MCF 10A (cell line): ENCODE results near the gene PLEKHA7. TPM values are rescaled to one million over a fixed set of nuclear protein-coding genes. Genes with fewer than 3 reads are reported as not detected.
"Not testable (repeated sequence)": the region's sequence is repeated elsewhere in the genome, so short reads cannot be mapped to it uniquely, and the experiment has no call there.

ENCODE experiments used
- BruUV-seq: library from RNA; stranded (reverse); fragments of 400-500 nt; replicated peaks from 2 replicates; lab custom pipeline; 2021; lab: Mats Ljungman, UMichigan
- CTCF ChIA-PET: fragments of 300-600 bp; sonication (Branson Sonifier 250); formaldehyde crosslinking; extraction: SDS; loops from one replicate; lab custom pipeline; 2021; ENCODE audit warnings: antibody characterized with exemption, inconsistent platforms; lab: Yijun Ruan, JAX
- POLR2A ChIA-PET: fragments of 300-600, 350-650 bp; sonication (Branson Sonifier 250); formaldehyde crosslinking; extraction: SDS; loops from one replicate; lab custom pipeline; 2020; ENCODE audit warnings: antibody characterized with exemption, inconsistent platforms; lab: Yijun Ruan, JAX
- DNase-seq: peaks from one replicate; pipeline ENCODE4 v3.0.0-alpha.2; 2018; ENCODE audit not compliant: unreplicated experiment
- H3K27ac Mint-ChIP-seq: one replicate; pipeline ENCODE4 v1.8.0; 2022; ENCODE audit warnings: mild to moderate bottlenecking, low read depth, mixed read lengths; ENCODE audit not compliant: unreplicated experiment
- H3K27me3 Mint-ChIP-seq: one replicate; pipeline ENCODE4 v1.8.0; 2022; ENCODE audit warnings: mixed read lengths; ENCODE audit not compliant: insufficient read depth, unreplicated experiment
- H3K36me3 Mint-ChIP-seq: one replicate; pipeline ENCODE4 v1.8.0; 2022; ENCODE audit warnings: mild to moderate bottlenecking, moderate library complexity, mixed read lengths; ENCODE audit not compliant: insufficient read depth, unreplicated experiment
- H3K4me1 Mint-ChIP-seq: one replicate; pipeline ENCODE4 v1.8.0; 2022; ENCODE audit warnings: mixed read lengths; ENCODE audit not compliant: insufficient read depth, unreplicated experiment
- H3K4me3 Mint-ChIP-seq: one replicate; pipeline ENCODE4 v1.8.0; 2022; ENCODE audit warnings: mild to moderate bottlenecking, moderate library complexity, mixed read lengths; ENCODE audit not compliant: unreplicated experiment
- H3K9me3 Mint-ChIP-seq: one replicate; pipeline ENCODE4 v1.8.0; 2022; ENCODE audit warnings: mixed read lengths; ENCODE audit not compliant: unreplicated experiment
- CTCF ChIP-seq: fragments of 200-600 bp; IDR thresholded peaks from one replicate; pipeline ENCODE4 v1.8.0; 2022; ENCODE audit warnings: antibody characterized with exemption, mild to moderate bottlenecking; ENCODE audit not compliant: unreplicated experiment
- intact Hi-C: fragments of 100-400 bp; cut with micrococcal nuclease; formaldehyde crosslinking; loops from 2 replicates; pipeline ENCODE4 v1.14.1; 2022
- total RNA-seq: library from RNA; stranded (reverse); gene quantifications from 2 replicates; pipeline ENCODE4 v1.2.3, GENCODE V29; 2022

PLEKHA7 gene
- total RNA-seq, 1 experiment from 2014 or later, result 2.8 TPM

GRCh38 chr11:17046690-17047089, 32.5 kb upstream of the PLEKHA7 start:
- no peaks in the 10 kb centered on the region for H3K4me1 Mint-ChIP-seq
- no TSS peak for BruUV-seq
- H3K36me3 Mint-ChIP-seq, result no peaks in the 10 kb centered on the region
- H3K4me3 Mint-ChIP-seq, result no peak overlapping the region
- H3K27me3 Mint-ChIP-seq, result no peaks in the 10 kb centered on the region
- POLR2A ChIA-PET, result no interaction called here
- H3K9me3 Mint-ChIP-seq, result no peaks in the 10 kb centered on the region
- no peak overlapping the region for H3K27ac Mint-ChIP-seq
- DNase-seq, result no peak
- no peak for TF ChIP-seq CTCF
- CTCF ChIA-PET, result interaction anchor here (0.8 kb wide), 1 partner anchor 17 kb away, joined by 3 read pairs; no protein-coding TSS in a partner anchor
- intact Hi-C loops, result no loop called here

- Mint-ChIP-seq H3K27ac (no peak overlapping the region), H3K27me3 (no peaks in the 10 kb centered on the region), H3K9me3 (no peaks in the 10 kb centered on the region), H3K36me3 (no peaks in the 10 kb centered on the region), H3K4me3 (no peak overlapping the region), H3K4me1 (no peaks in the 10 kb centered on the region)
- BruUV-seq, result no TSS peak
- intact Hi-C loops, result no loop called here
- peak; percentile 19 for DNase-seq
- ChIA-PET POLR2A (no interaction called here), CTCF (interaction anchor here (0.6 to 0.9 kb wide), 5 partner anchors 14 to 832 kb away, joined by 3 to 7 read pairs (median 4); no protein-coding TSS in a partner anchor)
- no peak for TF ChIP-seq CTCF
Measured at GRCh38 chr11:17036666-17037658, 22.7 kb upstream of the PLEKHA7 start.

GRCh38 chr11:17034027-17034426, 19.8 kb upstream of the PLEKHA7 start:
- H3K27ac Mint-ChIP-seq, H3K9me3 Mint-ChIP-seq, H3K4me1 Mint-ChIP-seq, BruUV-seq, CTCF ChIA-PET, H3K4me3 Mint-ChIP-seq, intact Hi-C loops, H3K36me3 Mint-ChIP-seq, POLR2A ChIA-PET, H3K27me3 Mint-ChIP-seq, DNase-seq: not testable (repeated sequence)

DNA sequence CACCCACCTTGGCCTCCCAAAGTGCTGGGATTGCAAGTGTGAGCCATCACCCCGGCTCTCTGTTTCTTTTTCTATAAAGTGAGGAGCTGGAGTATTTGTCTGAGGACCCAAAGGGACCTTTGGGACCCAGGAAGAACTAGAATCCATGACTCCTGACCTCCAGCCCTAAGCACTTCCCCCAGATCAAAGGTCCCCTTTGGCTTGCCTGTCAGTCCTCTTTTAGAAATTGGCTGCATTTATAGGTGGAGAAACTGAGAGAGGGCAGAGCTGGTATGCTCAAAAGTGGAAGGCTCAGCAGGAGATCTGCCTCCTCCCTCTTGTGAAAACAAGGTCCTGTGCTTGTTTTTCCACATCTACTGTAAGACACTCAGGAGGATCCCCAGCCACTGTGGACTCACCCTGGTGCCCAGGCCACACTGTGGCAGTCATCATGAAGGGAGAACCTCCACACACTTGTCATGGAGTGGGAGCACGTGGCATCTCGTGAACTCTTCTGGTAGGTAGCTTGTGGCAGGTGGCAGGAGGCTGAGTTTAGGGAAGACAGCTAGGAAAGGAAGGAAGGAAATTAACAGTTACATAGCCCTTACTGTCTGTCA, 12.4 kb upstream of the PLEKHA7 start:
- ChIA-PET CTCF (interaction anchor here (0.6 to 0.8 kb wide), 3 partner anchors 80 to 243 kb away, joined by 3 read pairs; no protein-coding TSS in a partner anchor), POLR2A (no interaction called here)
- no TSS peak for BruUV-seq
- TF ChIP-seq CTCF, result no peak
- no peaks in the 10 kb centered on the region for H3K9me3 Mint-ChIP-seq
- intact Hi-C loops, result no loop called here
- H3K27me3 Mint-ChIP-seq, result no peaks in the 10 kb centered on the region
- H3K27ac Mint-ChIP-seq, result no peak overlapping the region
- H3K4me1 Mint-ChIP-seq, result no peaks in the 10 kb centered on the region
- H3K4me3 Mint-ChIP-seq, result no peak overlapping the region
- DNase-seq, result no peak
- H3K36me3 Mint-ChIP-seq, result no peaks in the 10 kb centered on the region
